ENCODE data around the gene IDS. TPM values are rescaled to one million over a fixed set of nuclear protein-coding genes. Genes with fewer than 3 reads are reported as not detected.

The IDS gene
- total and polyA plus RNA-seq, 2 of the 8 experiments (the other 6 are each of a cell fraction or from before 2014, with no cell fraction given), result 19.9 to 20.7 TPM

DNA sequence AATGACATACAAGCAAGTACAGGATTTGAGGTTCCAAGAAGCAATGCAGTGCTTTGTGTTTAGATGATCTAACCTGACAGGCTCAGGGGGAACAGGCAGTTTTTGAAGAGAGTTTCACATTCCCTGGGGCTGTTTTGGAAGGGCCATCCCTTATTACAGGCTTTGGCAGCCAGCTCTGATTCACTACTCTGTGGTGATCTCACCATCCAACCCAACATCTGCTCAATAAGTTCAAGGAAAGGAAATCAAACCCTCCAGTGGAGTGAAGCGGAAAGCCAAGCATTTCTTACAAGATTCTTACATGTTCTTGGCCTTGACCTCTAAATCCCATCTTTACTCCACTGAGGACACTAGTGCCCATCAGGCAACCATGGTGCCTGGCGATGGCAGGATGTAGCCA lies 7.5 kb downstream of the IDS start:
- H3K4me2 ChIP-seq (ENCODE audit: insufficient read depth in 1 of 2, low read depth in 2 of 2, low read length in 2 of 2), result no peak overlapping the region
- no peak overlapping the region for H3K14ac ChIP-seq (ENCODE audit: insufficient read length)
- no peak overlapping the region for H3K4ac ChIP-seq (replicated peaks; ENCODE audit: insufficient read length, low read depth, low read length)
- H2AK5ac ChIP-seq (ENCODE audit: low read depth, low read length), result no peak overlapping the region
- no peaks in the 10 kb centered on the region for H3K27me3 ChIP-seq (replicated peaks in 1 of 4; ENCODE audit: control insufficient read depth in 3 of 4, extremely low read depth in 1 of 4, insufficient read depth in 3 of 4, low read length in 3 of 4)
- no peak overlapping the region for H2BK5ac ChIP-seq (ENCODE audit: low read depth, low read length)
- no peaks in the 10 kb centered on the region for H4K20me1 ChIP-seq (replicated peaks in 1 of 2; ENCODE audit: control insufficient read depth in 1 of 2, insufficient read depth in 2 of 2, low read length in 2 of 2)
- H4K5ac ChIP-seq (ENCODE audit: insufficient read length, low read depth, low read length), result no peak overlapping the region
- H4K8ac ChIP-seq (ENCODE audit: extremely low read depth, insufficient read depth, low read length), result no peak overlapping the region
- H2BK20ac ChIP-seq (ENCODE audit: low read length), result no peak overlapping the region
- no peak overlapping the region for H2BK15ac ChIP-seq (ENCODE audit: low read length)
- no peak overlapping the region for H4K91ac ChIP-seq (replicated peaks; ENCODE audit: insufficient read length, low read length)
- no peak overlapping the region for H2BK12ac ChIP-seq (ENCODE audit: low read depth, low read length)
- H2BK120ac ChIP-seq (replicated peaks; ENCODE audit: low read depth, low read length), result no peak overlapping the region
- no peak overlapping the region for H3K9ac ChIP-seq (replicated peaks in 1 of 4; ENCODE audit: extremely low read depth in 1 of 4, low read depth in 3 of 4, low read length in 3 of 4)
- H3K23me2 ChIP-seq (ENCODE audit: low read depth, low read length), result no peaks in the 10 kb centered on the region
- FAIRE-seq, result no peak
- H3K36me3 ChIP-seq (ENCODE audit: control insufficient read depth in 2 of 4, insufficient read depth in 4 of 4, low read length in 3 of 4), result peaks cover 0 to 10% (median 2%) of the 10 kb centered on the region in 4 experiments; a peak in 6 of 8 replicates
- H3K18ac ChIP-seq (ENCODE audit: extremely low read depth, low read length), result no peak overlapping the region
- no peaks in the 10 kb centered on the region for H3K4me1 ChIP-seq (replicated peaks in 1 of 4; ENCODE audit: control insufficient read depth in 3 of 4, insufficient read depth in 4 of 4, low read length in 3 of 4)
- CTCF ChIA-PET (ENCODE audit: partially characterized antibody), result no interaction called here
- 94% methylated on average over 2 of the region's 2 CpGs; no CpG with 5 or more reads in 1 of the 2 experiments for WGBS, 2 experiments (ENCODE audit: extremely low coverage in 1 of 2, insufficient coverage in 1 of 2, insufficient read length in 1 of 2, insufficient replicate concordance in 2 of 2, low coverage in 1 of 2, low lambda C conversion rate in 2 of 2, missing lambda C conversion rate in 1 of 2)
- no peaks in the 10 kb centered on the region for H3K79me2 ChIP-seq (ENCODE audit: control insufficient read depth in 1 of 2, insufficient read depth in 2 of 2, low read length in 2 of 2)
- no peaks in the 10 kb centered on the region for H3K9me3 ChIP-seq (ENCODE audit: insufficient read depth in 2 of 2, low read depth in 1 of 2, low read length in 1 of 2)
- H3K79me1 ChIP-seq (ENCODE audit: low read depth, low read length), result no peaks in the 10 kb centered on the region
- DNase-seq (ENCODE audit: low read depth in 1 of 2, low spot score in 2 of 2), result no peak
- H3K4me3 ChIP-seq (ENCODE audit: extremely low read depth in 1 of 4, insufficient read depth in 2 of 4, low read depth in 3 of 4, low read length in 4 of 4), result no peak overlapping the region
- POLR2A ChIA-PET (ENCODE audit: partially characterized antibody), result no interaction called here
- H3K23ac ChIP-seq (ENCODE audit: insufficient read length), result no peak overlapping the region
- H3K56ac ChIP-seq (replicated peaks; ENCODE audit: insufficient read length, low read depth, low read length), result no peak overlapping the region
- no peak for TF ChIP-seq SIX5 (IDR thresholded peaks at IDR 0.05; ENCODE audit: low read depth, low read length)
- no peak overlapping the region for H2AFZ ChIP-seq (ENCODE audit: low read length)
- no peak overlapping the region for H3K27ac ChIP-seq (ENCODE audit: low read depth, low read length)

All from H1 (cell line).